Liver (tissue), 3 donors: ENCODE measurements around the gene B4GALT5.

ENCODE experiments used
- ATF3 ChIP-seq: IDR thresholded peaks from 2 replicates; pipeline ENCODE4 v1.6.1; 2016; ENCODE audit warnings: antibody characterized with exemption
- CTCF ChIP-seq: fragments of 150-350 bp; IDR thresholded peaks from 2 replicates; pipeline ENCODE4 v1.5.1; 2017; ENCODE audit warnings: improper control_type of control experiment, low read depth, low read length; ENCODE audit not compliant: missing input control
- FOXA1 ChIP-seq: IDR thresholded peaks from 2 replicates; pipeline ENCODE4 v1.6.1; 2016; ENCODE audit warnings: antibody characterized with exemption
- HNF4A ChIP-seq, 2 donors: conservative IDR thresholded peaks; 2 replicates each; pipeline ENCODE4 v1.6.1; 2016; ENCODE audit warnings: antibody characterized with exemption in 2 of 2, mild to moderate bottlenecking in 2 of 2
- JUND ChIP-seq, 2 donors: IDR thresholded peaks; 2 replicates each; pipeline ENCODE4 v1.6.1; 2016; ENCODE audit warnings: antibody characterized with exemption in 2 of 2
- MAX ChIP-seq: IDR thresholded peaks from 2 replicates; pipeline ENCODE4 v1.6.1; 2016; ENCODE audit warnings: antibody characterized with exemption
- RXRA ChIP-seq, 2 donors: IDR thresholded peaks; 2 replicates each; pipeline ENCODE4 v1.6.1; 2017 to 2018; ENCODE audit warnings: antibody characterized with exemption in 2 of 2, mild to moderate bottlenecking in 1 of 2
- SP1 ChIP-seq: IDR thresholded peaks from 2 replicates; pipeline ENCODE4 v1.6.1; 2018; ENCODE audit warnings: antibody characterized with exemption, mild to moderate bottlenecking
- YY1 ChIP-seq: IDR thresholded peaks from 2 replicates; pipeline ENCODE4 v1.6.1; 2016; ENCODE audit warnings: antibody characterized with exemption, mild to moderate bottlenecking
- donor health status: healthy.
- donor health status: healthy.

- no peak for TF ChIP-seq ATF3
- TF ChIP-seq CTCF, result no peak
- no peak for TF ChIP-seq RXRA (IDR thresholded peaks at IDR 0.05)
- no peak for TF ChIP-seq FOXA1
- TF ChIP-seq YY1, result no peak
- TF ChIP-seq HNF4A (conservative IDR thresholded peaks at IDR 0.05), result no peak
- no peak for TF ChIP-seq JUND (IDR thresholded peaks at IDR 0.05)
- TF ChIP-seq MAX, result no peak
- TF ChIP-seq SP1, result no peak
Observed at GRCh38 chr20:49590163-49591017, 123.3 kb downstream of the B4GALT5 start.
